GM12892 (cell line): ENCODE results near the gene SDHAF2.
A peak's percentile ranks its signal among the peaks of the same experiment; 100 is the strongest.
"Not testable (repeated sequence)": the region's sequence is repeated elsewhere in the genome, so short reads cannot be mapped to it uniquely, and the experiment has no call there.

Experiments
- DNase-seq: peaks from one replicate; pipeline ENCODE4 v3.0.0; 2011; ENCODE audit not compliant: insufficient read length
- FAIRE-seq: peaks from 2 replicates; lab custom pipeline; 2011; peaks lifted over from hg19 to GRCh38; lab: Jason Lieb, UNC
- POLR2A ChIP-seq: IDR thresholded peaks from 2 replicates; pipeline ENCODE4 v1.6.1; 2011; ENCODE audit warnings: low read depth, low read length, control low read depth
- POLR2AphosphoS5 ChIP-seq: IDR thresholded peaks from 2 replicates; pipeline ENCODE4 v1.6.1; 2011; ENCODE audit warnings: low read depth, low read length, control low read depth
- TAF1 ChIP-seq: IDR thresholded peaks from 2 replicates; pipeline ENCODE4 v1.6.1; 2011; ENCODE audit warnings: low read depth, mild to moderate bottlenecking, control low read depth, low read length, borderline replicate concordance

SDHAF2 gene

DNA sequence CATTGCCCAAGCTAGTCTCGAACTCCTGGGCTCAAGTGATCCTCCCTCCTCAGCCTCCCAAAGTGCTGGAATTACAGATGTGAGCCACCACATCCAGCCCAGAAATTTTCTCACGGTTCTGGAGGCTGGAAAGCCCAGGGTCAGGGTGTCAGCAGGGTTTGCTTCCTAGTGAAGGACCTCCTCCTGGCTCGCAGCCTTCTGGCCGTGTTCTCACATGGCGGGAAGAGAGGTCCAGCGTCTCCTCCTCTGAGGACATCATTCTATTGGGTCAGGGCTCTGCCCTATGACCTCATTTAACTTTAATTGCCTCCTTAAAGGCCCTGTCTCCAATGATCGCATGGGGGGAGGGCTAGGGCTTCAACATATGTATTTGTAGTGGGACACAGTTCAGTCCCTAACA, 38.1 kb downstream of the SDHAF2 start:
- no peak for FAIRE-seq
- DNase-seq: no peak
- no peak for TF ChIP-seq POLR2A
- no peak for TF ChIP-seq TAF1
- no peak for TF ChIP-seq POLR2AphosphoS5

DNA sequence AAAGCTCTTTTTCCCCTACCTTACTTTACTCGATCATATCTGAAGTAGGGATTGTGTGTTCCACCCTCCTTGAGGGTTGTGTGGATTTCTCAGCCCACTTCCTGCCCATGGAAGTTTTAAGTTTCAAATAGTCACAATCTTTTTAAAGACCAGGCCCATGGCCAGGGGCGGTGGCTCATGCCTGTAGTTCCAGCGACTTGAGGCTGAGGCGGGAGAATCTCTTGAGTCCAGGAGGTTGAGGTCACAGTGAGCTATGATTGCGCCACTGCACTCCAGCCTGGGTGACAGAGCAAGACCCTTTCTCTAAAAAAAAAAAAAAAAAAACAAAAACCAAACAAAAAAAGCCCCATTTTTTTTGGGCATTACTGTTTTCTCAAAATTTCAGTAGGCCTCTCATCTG, 42.4 kb downstream of the SDHAF2 start:
- TF ChIP-seq POLR2AphosphoS5 (no peak), POLR2A (no peak), TAF1 (no peak)
- FAIRE-seq (no peak), DNase-seq (no peak)

DNA sequence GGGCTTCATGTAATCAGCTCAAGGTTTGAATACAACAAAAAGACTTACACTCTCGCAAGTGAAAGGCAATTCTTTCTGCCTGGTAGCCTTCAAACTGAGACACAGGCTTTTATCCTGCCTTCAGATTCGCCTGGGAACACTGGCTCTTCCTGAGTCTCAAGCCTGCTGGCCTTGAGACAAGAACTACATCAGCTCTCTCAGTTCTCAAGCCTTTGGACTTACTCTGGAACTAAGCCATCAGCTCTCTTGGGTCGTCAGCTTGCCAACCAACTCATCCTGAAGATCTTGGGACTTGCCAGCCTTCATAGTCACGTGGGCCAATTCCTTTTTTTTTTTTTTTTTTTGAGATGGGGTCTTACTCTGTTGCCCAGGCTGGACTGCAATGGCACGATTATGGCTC, 42.9 kb downstream of the SDHAF2 start:
- TF ChIP-seq TAF1 (no peak), POLR2A (no peak), POLR2AphosphoS5 (no peak)

DNA sequence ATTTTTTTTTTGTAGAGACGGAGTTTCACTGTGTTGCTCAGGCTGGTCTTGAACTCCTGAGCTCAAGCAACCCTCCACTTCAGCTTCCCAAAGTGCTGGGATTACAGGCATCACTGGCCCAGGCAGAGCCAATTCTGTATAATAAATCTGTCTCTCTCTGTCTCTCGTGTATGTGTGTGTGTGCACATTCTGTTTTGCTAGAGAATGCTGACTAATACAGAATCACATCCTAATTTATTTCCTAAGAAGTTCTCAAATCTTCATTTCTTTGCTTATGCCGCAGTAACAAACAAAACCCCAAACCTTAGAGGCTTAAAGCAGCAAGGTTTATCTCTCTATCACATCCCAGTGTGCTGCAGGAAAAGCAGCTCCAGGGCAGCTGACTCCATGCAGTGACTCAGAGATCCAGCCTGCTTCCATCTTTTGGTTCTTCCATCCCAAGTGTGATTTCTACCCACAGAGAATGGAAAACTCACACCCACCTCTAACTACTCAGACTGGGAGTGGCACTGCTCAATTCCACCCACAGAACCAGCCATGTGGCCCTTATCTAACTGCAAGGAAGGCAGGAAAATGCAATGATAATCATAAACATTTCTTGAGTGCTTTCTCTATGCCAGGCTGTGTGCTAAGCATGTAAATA, 43.6 kb downstream of the SDHAF2 start:
- no peak for FAIRE-seq
- TF ChIP-seq TAF1 (no peak), POLR2A (no peak), POLR2AphosphoS5 (no peak)

More for the DNA sequence above, 42.9 kb downstream of the SDHAF2 start:
- DNase-seq (no peak), FAIRE-seq (no peak)

DNA sequence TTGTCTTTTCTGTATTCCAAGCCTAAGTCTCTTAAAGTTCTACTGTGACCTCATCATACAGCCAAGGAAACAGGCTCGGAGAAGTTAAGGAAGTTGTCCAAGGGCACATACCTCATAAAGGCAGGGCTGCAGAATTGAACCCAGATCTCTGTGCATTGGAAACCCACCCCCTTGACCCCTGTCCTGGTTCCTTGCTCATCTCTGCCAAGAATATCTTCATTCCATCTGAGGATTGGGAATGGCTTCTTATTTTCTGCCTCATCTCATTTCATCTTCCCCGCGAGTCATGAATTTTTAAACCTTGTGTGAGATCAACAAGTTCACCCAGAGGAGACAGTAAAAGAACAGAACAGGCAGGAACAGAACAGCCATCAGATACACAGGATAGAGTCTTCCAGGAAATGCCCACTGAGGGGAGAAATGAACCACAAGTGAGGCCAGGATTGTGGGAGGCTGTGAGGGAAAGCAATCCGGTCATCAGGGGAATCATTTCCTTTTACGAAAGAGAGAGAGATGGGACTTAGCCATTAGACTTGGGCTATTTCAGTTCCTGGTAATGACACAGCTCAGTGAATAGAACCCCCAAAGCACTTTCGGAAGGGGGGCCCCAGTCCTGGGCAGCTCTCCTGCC, 44.2 kb downstream of the SDHAF2 start:
- TF ChIP-seq POLR2AphosphoS5 (no peak), POLR2A (no peak), TAF1 (no peak)
- no peak for FAIRE-seq

More for the DNA sequence above, 43.6 kb downstream of the SDHAF2 start:
- no peak for DNase-seq

DNA sequence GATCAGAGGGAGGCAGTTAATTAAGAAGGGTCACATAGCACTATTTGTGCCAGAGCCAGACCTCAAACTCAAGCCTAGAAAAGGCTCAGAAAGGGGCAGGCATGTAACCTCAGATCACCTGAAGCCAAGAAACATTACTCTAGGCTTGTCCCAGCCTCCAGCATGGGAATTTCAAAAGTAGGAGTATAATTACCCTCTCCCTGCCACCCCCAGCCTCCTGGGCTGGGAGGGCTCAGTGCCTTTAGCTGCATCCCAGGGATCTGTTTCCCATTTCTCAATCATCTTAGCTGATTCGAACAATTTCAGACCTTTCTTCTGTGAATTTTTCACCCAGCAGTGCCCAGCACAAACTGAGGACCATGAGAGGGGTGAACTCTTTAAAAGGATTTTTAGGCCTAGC, 45.5 kb downstream of the SDHAF2 start:
- TF ChIP-seq TAF1: no peak
- no peak for TF ChIP-seq POLR2A
- TF ChIP-seq POLR2AphosphoS5: no peak
- DNase-seq (no peak), FAIRE-seq (no peak)

More for the DNA sequence above, 44.2 kb downstream of the SDHAF2 start:
- no peak for DNase-seq

DNA sequence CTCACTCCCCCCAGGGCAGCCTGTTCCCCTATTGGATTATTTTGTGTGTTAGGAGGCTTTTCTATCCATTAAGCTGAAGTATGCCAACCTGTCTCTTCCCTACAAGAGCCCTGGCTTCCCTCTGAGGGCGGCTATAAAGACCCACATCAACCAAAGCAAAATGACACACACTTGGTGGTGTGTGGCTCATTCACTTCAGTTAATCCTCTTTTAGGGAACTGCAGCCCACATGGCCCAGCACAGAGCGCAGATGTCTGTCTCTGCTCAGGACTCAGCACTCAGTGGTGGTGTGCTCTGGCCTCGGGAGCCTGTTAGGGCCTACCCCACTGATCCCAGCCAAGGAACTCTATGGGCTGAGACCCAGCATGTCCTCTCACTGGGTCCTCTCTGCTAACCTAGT, 46.4 kb downstream of the SDHAF2 start:
- TF ChIP-seq POLR2A: no peak
- no peak for TF ChIP-seq POLR2AphosphoS5
- no peak for TF ChIP-seq TAF1
- DNase-seq (no peak), FAIRE-seq (no peak)

DNA sequence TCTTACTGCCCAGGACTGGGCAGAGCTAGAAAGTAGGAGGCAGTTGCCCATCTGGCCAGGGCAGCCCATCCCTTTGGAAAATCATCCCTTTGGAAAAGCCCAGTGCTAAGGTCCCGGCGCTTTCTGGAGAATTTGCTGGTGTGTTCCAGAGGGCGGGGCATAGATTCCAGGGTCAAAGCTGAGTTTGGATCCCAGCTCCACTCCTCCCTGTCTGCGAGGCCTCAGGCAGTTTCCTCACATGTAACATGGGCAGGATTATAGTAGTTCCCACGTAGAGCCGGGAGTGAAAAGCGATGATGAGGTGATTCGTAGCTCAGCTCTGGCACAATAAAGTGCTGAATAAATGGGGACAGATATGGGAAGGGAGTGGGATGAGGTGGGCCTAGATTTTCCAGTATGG, 47.2 kb downstream of the SDHAF2 start:
- DNase-seq: no peak
- FAIRE-seq: no peak
- TF ChIP-seq TAF1: no peak
- no peak for TF ChIP-seq POLR2AphosphoS5
- no peak for TF ChIP-seq POLR2A

DNA sequence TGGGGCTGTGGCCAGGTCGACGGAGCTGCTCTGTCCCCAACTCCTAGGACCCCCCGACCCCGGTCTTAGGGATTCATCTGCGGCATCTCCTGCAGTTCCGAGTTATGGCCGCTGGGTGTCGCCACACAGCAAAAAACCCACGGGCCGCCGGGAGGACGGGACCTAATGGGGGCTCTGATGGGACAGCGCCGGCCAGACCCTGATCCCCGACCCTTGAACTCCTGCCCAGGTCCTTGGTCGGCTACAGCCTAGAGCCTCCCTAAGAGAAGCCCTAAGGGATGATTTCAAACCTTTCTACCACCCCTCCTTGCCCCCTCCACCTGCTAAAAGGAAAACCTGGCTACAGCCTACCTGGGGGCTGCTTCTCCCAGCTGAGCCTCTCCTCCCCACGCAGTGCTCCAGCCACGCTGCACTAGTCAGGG, 47.8 kb downstream of the SDHAF2 start:
- no peak for TF ChIP-seq POLR2A
- no peak for TF ChIP-seq POLR2AphosphoS5
- TF ChIP-seq TAF1: no peak
- DNase-seq (peak; percentile 75), FAIRE-seq (peak; percentile 84)

DNA sequence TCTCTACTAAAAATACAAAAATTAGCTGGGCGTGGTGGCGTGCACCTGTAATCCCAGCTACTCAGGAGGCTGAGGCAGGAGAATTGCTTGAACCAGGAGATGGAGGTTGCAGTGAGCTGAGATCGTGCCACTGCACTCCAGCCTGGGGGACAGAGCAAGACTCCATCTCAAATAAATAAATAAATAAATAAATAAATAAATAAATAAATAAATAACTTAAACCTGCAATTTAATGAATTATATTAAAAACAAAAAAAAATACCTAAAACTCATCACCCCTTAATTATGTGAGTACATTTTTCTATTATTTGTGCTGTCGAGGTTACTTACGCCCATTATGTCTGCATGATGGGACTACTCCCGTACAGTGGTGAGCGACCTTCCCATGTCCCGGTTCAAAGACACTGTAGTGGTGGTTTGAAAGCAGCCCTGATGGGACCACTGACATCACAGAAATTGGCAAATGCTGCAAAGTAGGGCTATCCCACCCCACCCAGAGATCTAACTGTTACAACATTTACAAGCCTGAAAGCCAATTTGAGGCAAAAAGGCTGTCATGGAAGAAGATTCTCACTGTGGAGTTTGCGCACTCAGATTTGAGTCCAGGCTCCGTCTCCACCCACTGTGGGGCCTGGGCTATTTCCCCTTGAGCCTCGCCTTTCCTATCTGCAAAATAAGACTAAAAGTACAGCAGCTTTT, 49.6 kb downstream of the SDHAF2 start:
- FAIRE-seq: not testable (repeated sequence)

DNA sequence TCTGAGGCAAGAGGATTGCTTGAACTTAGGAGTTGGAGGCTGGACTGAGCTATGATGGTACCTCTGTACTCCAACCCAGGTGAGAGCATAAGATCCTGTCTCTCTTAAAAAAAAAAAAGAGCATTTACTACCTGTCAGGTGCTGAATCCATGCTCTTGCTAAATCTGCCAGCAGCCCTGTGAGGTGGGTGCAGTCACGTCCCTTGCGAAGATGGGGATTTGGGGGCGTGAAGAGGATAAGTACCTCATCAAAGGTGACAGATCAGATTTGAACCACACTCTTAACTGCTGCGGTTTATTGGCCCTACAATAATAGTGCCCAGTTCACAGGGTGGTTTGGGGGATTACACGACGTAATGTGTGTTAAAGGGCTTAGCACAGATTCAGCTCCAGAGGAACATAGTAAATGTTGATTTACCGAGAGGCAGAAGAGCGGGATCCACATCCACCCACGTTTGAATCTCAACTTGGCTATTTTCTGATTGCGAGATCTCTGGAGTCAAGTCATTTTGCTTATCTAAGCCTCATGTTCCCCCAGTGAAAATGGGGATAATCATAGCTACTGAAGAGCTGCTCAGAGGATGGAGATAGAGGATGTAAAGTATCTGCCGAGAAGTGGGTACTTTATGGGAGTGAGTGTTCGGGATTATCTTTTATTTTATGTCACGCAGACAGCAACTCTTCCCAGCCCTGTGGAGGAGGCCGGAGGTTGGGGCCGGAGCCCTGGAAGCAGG, 50.5 kb downstream of the SDHAF2 start:
- FAIRE-seq: no peak
- no peak for TF ChIP-seq TAF1
- TF ChIP-seq POLR2A: no peak
- TF ChIP-seq POLR2AphosphoS5: no peak
- DNase-seq: no peak

More for the DNA sequence above, 49.6 kb downstream of the SDHAF2 start:
- DNase-seq: not testable (repeated sequence)

DNA sequence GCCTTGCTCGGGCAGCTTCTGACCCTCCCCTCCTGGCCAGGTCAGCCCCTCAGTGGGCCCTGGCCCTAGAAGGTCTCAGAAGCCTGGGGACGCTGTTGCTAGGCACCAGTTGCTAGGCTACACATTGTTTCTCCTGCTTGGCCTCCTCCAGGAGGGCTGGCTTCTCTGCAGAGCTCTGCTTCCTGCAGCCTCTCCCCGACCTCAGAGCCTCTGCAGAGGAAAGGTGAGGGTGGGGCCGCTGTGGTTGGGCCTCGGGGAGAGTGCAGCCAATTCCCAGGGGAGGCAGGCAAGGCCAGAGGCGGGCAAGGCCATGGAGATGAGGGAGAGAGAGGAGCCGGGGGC, 51.0 kb downstream of the SDHAF2 start:
- TF ChIP-seq TAF1: no peak
- TF ChIP-seq POLR2A: no peak
- DNase-seq: no peak
- no peak for FAIRE-seq
